K562 (cell line): ENCODE results near the gene POLD4. TPM values are rescaled to one million over a fixed set of nuclear protein-coding genes. Genes with fewer than 3 reads are reported as not detected.

Experiments
- ATAC-seq: fragments of 200-7000 bp; cut with Tn5 transposase; 3 replicates; pipeline ENCODE4 v1.9.1; 2020; ENCODE audit warnings: moderate library complexity
- BruUV-seq: library from RNA; stranded (reverse); fragments of 400-500 nt; replicated peaks from 2 replicates; lab custom pipeline; 2021; lab: Mats Ljungman, UMichigan
- CTCF ChIA-PET: fragments of 300-600 bp; formaldehyde crosslinking; extraction: SDS; loops from one replicate; lab custom pipeline; 2021; ENCODE audit warnings: low intra/inter-chr PET ratio; lab: Yijun Ruan, JAX
- POLR2A ChIA-PET: fragments of 300-600, 350-650 bp; sonication (Branson Sonifier 250); formaldehyde crosslinking; extraction: SDS; loops from one replicate; lab custom pipeline; 2021; ENCODE audit warnings: antibody characterized with exemption, inconsistent platforms; lab: Yijun Ruan, JAX
- DNase-seq, 4 experiments: peaks; one replicate each; pipeline versions ENCODE4 v3.0.0 to v3.0.0-alpha.2; 2011 to 2018; ENCODE audit warnings: low spot score in 3 of 4, mixed read lengths in 3 of 4; ENCODE audit errors: extremely low read depth in 1 of 4
- FAIRE-seq: peaks from 2 replicates; lab custom pipeline; 2011; peaks lifted over from hg19 to GRCh38; lab: Jason Lieb, UNC
- H2AFZ ChIP-seq: 2 replicates; pipeline ENCODE4 v1.6.0; 2011; ENCODE audit warnings: low read depth, low read length, control low read depth, inconsistent platforms
- H3K27ac ChIP-seq: fragments of 200-600 bp; 3 replicates; pipeline ENCODE4 v1.8.0; 2011; ENCODE audit warnings: low read depth, mild to moderate bottlenecking, control low read depth, inconsistent platforms, low read length, moderate library complexity, mixed read lengths; ENCODE audit errors: extremely low read depth
- H3K27me3 ChIP-seq, 2 experiments: fragments of 300-600 bp in 1 of 2; 2 replicates in 1 of 2; 3 replicates in 1 of 2; pipeline versions ENCODE4 v1.6.0 to v1.8.0; 2011; ENCODE audit warnings: inconsistent platforms in 2 of 2, low read length in 2 of 2, mild to moderate bottlenecking in 1 of 2, mixed read lengths in 1 of 2, moderate library complexity in 1 of 2; ENCODE audit not compliant: control insufficient read depth in 2 of 2, insufficient read depth in 2 of 2
- H3K36me3 ChIP-seq: fragments of 300-600 bp; 3 replicates; pipeline ENCODE4 v1.8.0; 2011; ENCODE audit warnings: mild to moderate bottlenecking, low read length, inconsistent platforms; ENCODE audit not compliant: control insufficient read depth, insufficient read depth
- H3K4me1 ChIP-seq, 2 experiments: fragments of 200-600 bp in 1 of 2; replicated peaks in 1 of 2; 2 replicates in 1 of 2; 3 replicates in 1 of 2; pipeline versions ENCODE4 v1.5.1 to v1.8.0; 2011; ENCODE audit warnings: inconsistent platforms in 2 of 2, low read length in 2 of 2, mild to moderate bottlenecking in 1 of 2, mixed read lengths in 1 of 2, moderate library complexity in 1 of 2; ENCODE audit not compliant: control insufficient read depth in 2 of 2, insufficient read depth in 2 of 2
- H3K4me2 ChIP-seq: 2 replicates; pipeline ENCODE4 v1.6.1; 2011; ENCODE audit warnings: low read length, control low read depth, inconsistent platforms, mixed read lengths; ENCODE audit not compliant: insufficient read depth
- H3K4me3 ChIP-seq: fragments of 200-600 bp; sonication (generic), shearing (Covaris generic); 2 replicates; pipeline ENCODE4 v1.5.1; 2016; ENCODE audit warnings: control low read depth, inconsistent platforms
- H3K79me2 ChIP-seq: fragments of 200-600 bp; 3 replicates; pipeline ENCODE4 v1.8.0; 2011; ENCODE audit warnings: low read length, inconsistent platforms; ENCODE audit not compliant: control insufficient read depth, insufficient read depth
- H3K9ac ChIP-seq, 2 experiments: 2 replicates each; pipeline versions ENCODE4 v1.6.0 to v1.6.1; 2011; ENCODE audit warnings: low read depth in 2 of 2, low read length in 2 of 2, control low read depth in 1 of 2, inconsistent platforms in 1 of 2, mild to moderate bottlenecking in 1 of 2, mixed read lengths in 1 of 2; ENCODE audit not compliant: insufficient read depth in 1 of 2
- H3K9me1 ChIP-seq: one replicate; pipeline ENCODE4 v1.6.0; 2011; ENCODE audit warnings: inconsistent platforms, mild to moderate bottlenecking, low read length, moderate library complexity; ENCODE audit not compliant: control insufficient read depth, insufficient read depth
- H3K9me3 ChIP-seq: replicated peaks from 2 replicates; pipeline ENCODE4 v1.5.1; 2011; ENCODE audit warnings: low read depth, low read length, inconsistent platforms; ENCODE audit not compliant: control insufficient read depth, insufficient read depth
- H4K20me1 ChIP-seq: replicated peaks from 2 replicates; pipeline ENCODE4 v1.6.1; 2011; ENCODE audit warnings: low read length, inconsistent platforms, mixed read lengths; ENCODE audit not compliant: control insufficient read depth, insufficient read depth
- GTF2B ChIP-seq: IDR thresholded peaks from 2 replicates; pipeline ENCODE4 v1.6.1; 2011; ENCODE audit not compliant: insufficient read length; ENCODE audit errors: extremely low read depth
- MTA2 ChIP-seq: fragments of 450-650 bp; IDR thresholded peaks from 2 replicates; pipeline ENCODE4 v1.6.1; 2016; ENCODE audit warnings: low read depth
- PHF8 ChIP-seq: fragments of 200-600 bp; sonication (generic); IDR thresholded peaks from 2 replicates; pipeline ENCODE4 v1.6.1; 2012; ENCODE audit warnings: mixed run types, mild to moderate bottlenecking, inconsistent platforms, low read length, moderate library complexity, borderline replicate concordance
- POLR2AphosphoS5 ChIP-seq: IDR thresholded peaks from 2 replicates; pipeline ENCODE4 v1.6.1; 2011; ENCODE audit warnings: mild to moderate bottlenecking, low read depth, low read length, moderate library complexity; ENCODE audit not compliant: control insufficient read depth, insufficient read depth
- PRDM10 ChIP-seq: fragments of 450-650 bp; IDR thresholded peaks from 2 replicates; pipeline ENCODE4 v1.6.1; 2018; ENCODE audit not compliant: partially characterized antibody
- RBM34 ChIP-seq: fragments of 200-400 bp; formaldehyde crosslinking; IDR thresholded peaks from 2 replicates; pipeline ENCODE4 v1.6.1; 2018; ENCODE audit warnings: low read length, borderline replicate concordance; ENCODE audit not compliant: insufficient read depth
- SAP30 ChIP-seq: fragments of 200-600 bp; sonication (generic); IDR thresholded peaks from 2 replicates; pipeline ENCODE4 v1.6.1; 2012; ENCODE audit warnings: borderline replicate concordance, low read depth, mild to moderate bottlenecking, moderate library complexity, low read length, control low read depth, inconsistent platforms; ENCODE audit not compliant: insufficient read depth, poor library complexity, severe bottlenecking
- XRCC5 ChIP-seq: fragments of 200-400 bp; formaldehyde crosslinking; IDR thresholded peaks from 2 replicates; pipeline ENCODE4 v1.6.1; 2017; ENCODE audit warnings: low read depth, mild to moderate bottlenecking, low read length
- ZHX1 ChIP-seq: fragments of 150-350 bp; conservative IDR thresholded peaks from 2 replicates; pipeline ENCODE4 v1.6.1; 2014; ENCODE audit warnings: low read length
- whole genome bisulfite sequencing: fragments of 100-300 bp; shearing (Covaris generic); methylation state at CpG from one replicate; pipeline ENCODE4 v1.1.6; 2016; ENCODE audit warnings: low coverage, mixed read lengths; ENCODE audit not compliant: insufficient coverage; ENCODE audit errors: missing lambda C conversion rate; 5-methylcytosine and 5-hydroxymethylcytosine counted together
- in situ Hi-C: fragments of 300-500 bp; cut with MboI; formaldehyde crosslinking; loops from 4 replicates; pipeline ENCODE4 v1.15.0; 2018; ENCODE audit warnings: inconsistent platforms, mixed read lengths
- intact Hi-C: fragments of 100-400 bp; cut with micrococcal nuclease; formaldehyde crosslinking; loops from 2 replicates; pipeline ENCODE4 v1.14.2; 2022
- polyA plus RNA-seq, 8 experiments: library from polyadenylated mRNA; depleted of rRNA in 4 of 8; stranded (reverse) in 5 of 8; unstranded in 3 of 8; fragments of >200 nt; fragmentation: Nextera tagmentation in 2 of 8; fragmentation: Illumina TruSeq in 1 of 8; extraction: Ambion mirVana in 2 of 8; extraction: Trizol in 1 of 8; gene quantifications; 2 replicates each; pipeline versions ENCODE4 v1.2.1 to v1.2.3, GENCODE V29; 2011 to 2014; ENCODE audit warnings: inconsistent platforms in 1 of 8, missing spikeins in 1 of 8
- total RNA-seq, 7 experiments: library from RNA; depleted of rRNA in 6 of 7; stranded (reverse); fragments of >200 nt in 6 of 7; fragmentation: Illumina TruSeq in 2 of 7; extraction: Trizol in 2 of 7; gene quantifications; 2 replicates each; pipeline versions ENCODE4 v1.2.1 to v1.2.3, GENCODE V29; 2011 to 2021; ENCODE audit warnings: low replicate concordance in 1 of 7

The POLD4 gene
- total and polyA plus RNA-seq, 9 of the 15 experiments (the other 6 are each of a cell fraction or from before 2014, with no cell fraction given) = 5.8 to 64.5 (median 18.3) TPM

- TF ChIP-seq ZHX1 (no peak), GTF2B (no peak), XRCC5 (no peak), SAP30 (no peak), RBM34 (no peak)
Measured at GRCh38 chr11:67368621-67369020, 15.3 kb upstream of the POLD4 start (continued).

GRCh38 chr11:67367761-67368227 is 14.4 kb upstream of the POLD4 start:
- in situ Hi-C loops (no loop called here), intact Hi-C loops (no loop called here)
- Histone ChIP-seq H3K27me3 (no peaks in the 10 kb centered on the region), H3K4me3 (no peak overlapping the region), H3K36me3 (peaks cover 5% of the 10 kb centered on the region; the same call in 1 of the 3 replicates), H4K20me1 (no peaks in the 10 kb centered on the region), H2AFZ (no peak overlapping the region), H3K9ac (peak overlapping the region in 1 of 2 experiments; percentile 31; a peak in 1 of 4 replicates), H3K79me2 (peaks cover 23% of the 10 kb centered on the region; the same call in 1 of the 3 replicates), H3K9me3 (no peaks in the 10 kb centered on the region), H3K4me2 (no peak overlapping the region), H3K4me1 (peaks cover 28 to 65% of the 10 kb centered on the region in 2 experiments), H3K27ac (no peak overlapping the region), H3K9me1 (no peaks in the 10 kb centered on the region)
- no peak for FAIRE-seq
- no peak for DNase-seq
- ChIA-PET POLR2A (interaction anchor here (0.8 to 1.0 kb wide), 2 partner anchors 9 to 11 kb away, joined by 3 read pairs; no protein-coding TSS in a partner anchor), CTCF (no interaction called here)
- WGBS = 56% methylated on average over 5 of the region's 7 CpGs
- no peak for ATAC-seq
- BruUV-seq = no TSS peak
- TF ChIP-seq MTA2 = no peak
- TF ChIP-seq PHF8 = no peak
- peak; percentile 19; the same call in 1 of the 2 replicates for TF ChIP-seq POLR2AphosphoS5
- no peak for TF ChIP-seq PRDM10
